ENCODE data around the gene MYO5B.
"Not testable (repeated sequence)": the region's sequence is repeated elsewhere in the genome, so short reads cannot be mapped to it uniquely, and the experiment has no call there.

The MYO5B gene

DNA sequence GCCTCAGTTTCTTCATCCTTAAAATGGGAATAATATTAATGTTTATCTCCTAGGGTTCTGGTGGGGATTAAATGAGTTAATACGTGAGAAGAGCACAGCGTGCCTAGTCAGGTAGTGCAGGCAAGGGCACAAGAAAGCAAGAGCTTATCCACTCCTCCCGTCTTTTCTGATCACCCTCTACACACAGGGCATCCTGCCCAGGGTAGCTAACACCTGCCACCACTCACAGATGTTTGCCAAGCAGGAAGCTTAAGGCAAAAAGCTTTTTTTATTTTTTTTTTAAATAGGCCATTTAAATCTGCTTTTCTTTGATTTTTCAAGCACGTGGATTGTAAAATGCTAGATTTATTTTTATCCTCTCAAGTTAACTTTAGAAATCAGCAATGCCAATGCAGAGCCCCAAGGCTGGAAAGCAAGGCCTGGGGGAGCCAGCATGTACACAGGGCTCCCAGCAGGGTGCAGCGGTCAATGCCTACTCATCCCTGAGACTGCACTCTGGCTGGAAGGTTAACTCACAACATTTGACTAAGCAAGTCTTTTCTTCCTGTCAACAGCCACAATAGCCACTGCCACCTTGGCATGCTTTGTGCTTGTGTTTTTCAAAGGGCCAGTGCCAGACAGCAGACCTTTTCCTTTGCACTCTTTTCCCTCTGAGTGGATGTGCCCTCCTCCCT, 295.2 kb downstream of the MYO5B start:
- TF ChIP-seq, protein P1, sequence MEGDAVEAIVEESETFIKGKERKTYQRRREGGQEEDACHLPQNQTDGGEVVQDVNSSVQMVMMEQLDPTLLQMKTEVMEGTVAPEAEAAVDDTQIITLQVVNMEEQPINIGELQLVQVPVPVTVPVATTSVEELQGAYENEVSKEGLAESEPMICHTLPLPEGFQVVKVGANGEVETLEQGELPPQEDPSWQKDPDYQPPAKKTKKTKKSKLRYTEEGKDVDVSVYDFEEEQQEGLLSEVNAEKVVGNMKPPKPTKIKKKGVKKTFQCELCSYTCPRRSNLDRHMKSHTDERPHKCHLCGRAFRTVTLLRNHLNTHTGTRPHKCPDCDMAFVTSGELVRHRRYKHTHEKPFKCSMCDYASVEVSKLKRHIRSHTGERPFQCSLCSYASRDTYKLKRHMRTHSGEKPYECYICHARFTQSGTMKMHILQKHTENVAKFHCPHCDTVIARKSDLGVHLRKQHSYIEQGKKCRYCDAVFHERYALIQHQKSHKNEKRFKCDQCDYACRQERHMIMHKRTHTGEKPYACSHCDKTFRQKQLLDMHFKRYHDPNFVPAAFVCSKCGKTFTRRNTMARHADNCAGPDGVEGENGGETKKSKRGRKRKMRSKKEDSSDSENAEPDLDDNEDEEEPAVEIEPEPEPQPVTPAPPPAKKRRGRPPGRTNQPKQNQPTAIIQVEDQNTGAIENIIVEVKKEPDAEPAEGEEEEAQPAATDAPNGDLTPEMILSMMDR (IDR thresholded peaks at IDR 0.05; ENCODE audit: low read depth, low read length, missing control alignments), result no peak
- in situ Hi-C loops (cut with HindIII; ENCODE audit: low sequenced_read_pairs), result no loop called here
- H3K4me3 ChIP-seq (ENCODE audit: low read depth, low read length), result no peak overlapping the region
- no peak for DNase-seq (ENCODE audit: low read depth)

DNA sequence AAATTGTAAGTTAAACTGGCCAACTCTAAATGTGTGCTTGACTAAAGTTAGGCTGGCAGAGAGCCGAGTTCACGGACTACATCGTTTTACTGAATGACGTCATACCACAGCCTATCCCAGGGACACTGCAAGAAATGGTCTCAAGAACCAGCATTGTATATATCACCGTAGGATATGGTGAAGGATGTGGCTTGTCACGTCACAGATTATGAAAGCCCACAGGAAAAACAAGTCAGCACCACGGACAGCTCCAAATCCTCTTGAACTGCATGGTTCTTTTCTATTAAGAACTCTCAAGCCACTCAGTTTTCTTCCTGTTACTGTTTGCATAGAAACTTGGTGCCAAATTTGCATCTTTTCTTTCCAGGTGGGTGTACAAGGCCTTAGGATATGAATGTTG, 296.5 kb downstream of the MYO5B start:
- peak; percentile 81 for DNase-seq (ENCODE audit: low read depth)
- H3K4me3 ChIP-seq (ENCODE audit: low read depth, low read length), result no peak overlapping the region
- TF ChIP-seq, protein P1 (IDR thresholded peaks at IDR 0.05; ENCODE audit: low read depth, low read length, missing control alignments), result no peak
- in situ Hi-C loops (cut with HindIII; ENCODE audit: low sequenced_read_pairs), result no loop called here

DNA sequence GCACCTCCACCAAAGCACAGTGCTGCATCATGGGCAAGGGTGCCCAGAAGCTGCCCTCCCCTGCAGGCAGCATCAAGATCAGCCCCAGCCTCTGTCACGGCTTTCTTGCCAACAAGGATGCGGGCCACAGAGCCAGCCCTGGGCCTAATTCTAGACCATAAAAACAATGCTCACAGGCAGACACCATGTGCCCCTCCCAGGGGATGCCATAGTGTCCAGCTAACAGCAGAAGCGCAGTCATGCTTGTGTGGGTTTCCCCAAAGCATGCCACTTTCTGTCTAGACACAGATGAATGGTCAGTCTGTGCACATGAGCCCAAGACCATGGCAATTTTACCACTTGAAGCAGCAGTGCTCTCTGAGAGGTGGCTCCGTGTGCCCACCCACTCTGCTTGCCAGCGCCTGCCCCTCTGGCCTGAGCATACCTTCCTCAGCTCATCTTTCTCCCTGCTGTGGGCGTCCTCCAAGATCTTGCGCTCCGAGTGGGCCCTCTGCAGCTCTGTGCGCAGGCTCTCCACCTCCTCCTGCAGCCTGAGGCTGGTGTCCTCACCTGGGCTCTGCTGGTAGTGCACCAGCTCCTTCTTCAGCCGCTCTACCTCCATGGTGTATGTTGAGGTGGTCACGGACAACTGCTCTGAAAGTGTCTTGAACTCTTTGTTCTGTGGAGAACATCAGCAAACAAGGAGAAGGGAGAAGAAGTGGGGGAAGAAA, 300.3 kb downstream of the MYO5B start:
- in situ Hi-C loops (cut with HindIII; ENCODE audit: low sequenced_read_pairs), result no loop called here
- TF ChIP-seq, protein P1 (IDR thresholded peaks at IDR 0.05; ENCODE audit: low read depth, low read length, missing control alignments), result no peak

DNA sequence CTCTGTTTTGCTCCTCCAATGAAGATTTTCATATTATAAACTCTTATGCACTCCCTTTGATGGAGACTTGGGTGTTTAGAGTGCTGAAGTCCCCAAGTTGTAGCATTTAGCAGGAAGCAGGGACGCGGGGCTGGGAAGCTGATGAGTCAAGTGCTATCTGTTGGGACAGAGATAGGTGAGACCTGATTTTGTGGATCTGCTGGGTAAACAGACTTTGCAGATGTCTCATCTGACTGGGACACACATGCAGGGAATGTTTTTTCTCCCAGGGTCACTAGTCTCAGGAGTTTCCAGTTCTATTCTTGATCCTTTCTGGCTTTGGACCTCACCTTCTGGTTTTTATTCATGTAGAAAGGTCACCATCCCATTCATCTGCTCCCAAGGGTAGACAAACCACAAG, 301.9 kb downstream of the MYO5B start:
- in situ Hi-C loops (cut with HindIII; ENCODE audit: low sequenced_read_pairs), result no loop called here
- TF ChIP-seq, protein P1 (IDR thresholded peaks at IDR 0.05; ENCODE audit: low read depth, low read length, missing control alignments), result no peak
- DNase-seq (ENCODE audit: low read depth), result no peak
- H3K4me3 ChIP-seq (ENCODE audit: low read depth, low read length), result no peak overlapping the region

More for the DNA sequence above, 300.3 kb downstream of the MYO5B start:
- H3K4me3 ChIP-seq (ENCODE audit: low read depth, low read length), result no peak overlapping the region
- no peak for DNase-seq (ENCODE audit: low read depth)

DNA sequence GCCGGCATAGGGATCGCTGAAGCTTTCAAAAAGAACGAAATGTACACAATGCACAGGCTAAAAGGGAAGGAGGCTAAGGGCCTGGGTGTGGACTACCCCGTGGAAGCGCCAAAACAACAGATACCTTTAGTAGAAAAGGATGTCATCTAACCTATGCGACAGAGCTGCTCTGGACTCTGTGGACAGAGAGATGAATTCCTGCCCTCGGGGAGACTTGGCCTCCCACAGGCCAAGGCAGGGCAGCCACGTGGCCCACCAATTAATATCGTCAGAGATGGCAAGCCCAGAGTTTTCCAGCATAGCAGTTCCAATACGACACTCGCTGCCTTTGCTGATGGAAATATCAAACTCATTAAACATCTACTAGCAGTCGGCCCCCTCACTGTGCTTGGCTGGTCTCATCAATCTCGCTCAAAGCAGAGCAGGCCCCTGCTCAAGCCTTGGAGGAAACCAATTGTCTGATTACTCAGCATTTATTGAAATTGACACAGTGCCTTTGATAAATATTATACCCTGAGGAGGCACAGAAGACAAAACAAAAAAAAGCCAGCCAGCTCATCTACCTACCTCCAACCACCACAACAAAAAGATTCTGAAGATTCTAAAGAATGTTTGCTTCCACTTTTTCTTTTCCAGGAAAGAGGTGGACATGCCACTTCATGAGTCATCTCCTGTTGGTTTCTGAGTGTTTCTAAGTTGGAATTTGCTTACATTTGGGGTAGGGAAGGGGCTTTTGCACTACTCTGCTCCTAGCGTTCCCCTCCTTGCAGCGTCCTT, 302.6 kb downstream of the MYO5B start:
- in situ Hi-C loops (cut with HindIII; ENCODE audit: low sequenced_read_pairs), result no loop called here
- no peak overlapping the region for H3K4me3 ChIP-seq (ENCODE audit: low read depth, low read length)
- TF ChIP-seq, protein P1 (IDR thresholded peaks at IDR 0.05; ENCODE audit: low read depth, low read length, missing control alignments), result no peak
- peak; percentile 28 for DNase-seq (ENCODE audit: low read depth)

DNA sequence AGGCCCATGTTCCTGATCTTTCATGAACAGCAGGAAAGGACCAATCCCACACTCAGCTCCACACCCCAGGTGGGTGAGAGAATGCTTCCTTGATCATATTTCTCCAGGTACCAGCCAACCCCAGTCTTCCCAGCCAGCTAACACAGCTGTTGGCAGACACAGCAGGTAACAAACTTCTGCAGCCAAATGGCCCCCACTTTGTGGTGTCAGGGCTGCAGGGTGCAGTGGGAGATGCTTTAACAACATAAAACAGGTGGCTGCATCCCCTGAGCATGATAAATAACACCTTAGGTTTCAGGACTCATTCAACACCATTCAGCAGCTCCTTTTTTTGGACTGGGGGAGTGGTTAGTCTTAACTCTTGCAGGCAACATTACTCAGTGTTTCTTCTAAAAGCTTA, 304.9 kb downstream of the MYO5B start:
- H3K4me3 ChIP-seq (ENCODE audit: low read depth, low read length), result no peak overlapping the region
- no peak for DNase-seq (ENCODE audit: low read depth)
- in situ Hi-C loops (cut with HindIII; ENCODE audit: low sequenced_read_pairs), result no loop called here
- TF ChIP-seq, protein P1 (IDR thresholded peaks at IDR 0.05; ENCODE audit: low read depth, low read length, missing control alignments), result no peak

DNA sequence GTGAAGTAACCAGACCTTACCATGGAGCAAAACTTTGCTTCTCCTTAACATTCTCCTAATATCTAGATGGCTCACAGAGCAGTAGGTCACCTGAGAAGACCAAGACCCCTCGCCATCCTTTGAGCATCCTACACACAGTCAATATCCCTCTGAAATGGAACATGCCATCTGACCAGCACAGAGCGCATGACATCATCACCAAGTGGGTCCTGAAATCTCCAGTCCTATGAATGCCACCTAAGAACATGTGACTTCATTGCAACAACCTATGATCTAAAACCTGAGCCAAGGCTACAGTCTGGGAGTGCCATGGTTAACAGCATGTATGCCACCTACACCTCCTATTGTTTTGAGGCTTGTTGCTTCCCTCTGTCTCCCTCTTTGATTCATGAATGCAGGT, 305.4 kb downstream of the MYO5B start:
- in situ Hi-C loops (cut with HindIII; ENCODE audit: low sequenced_read_pairs); H3K4me3 ChIP-seq (ENCODE audit: low read depth, low read length); DNase-seq (ENCODE audit: low read depth): not testable (repeated sequence)
